NCI-H2227 (cell line): ENCODE measurements around the gene LARGE2.
"Not testable (repeated sequence)": the region's sequence is repeated elsewhere in the genome, so short reads cannot be mapped to it uniquely, and the experiment has no call there.

Experiments used
- DNase-seq: peaks from one replicate; lab custom pipeline; 2025; ENCODE audit not compliant: unreplicated experiment; lab: John Stamatoyannopoulos, UW

The LARGE2 gene

GRCh38 chr11:45895553-45896259 is 26.8 kb upstream of the LARGE2 start:
- DNase-seq, result no peak

GRCh38 chr11:45896422-45896984 is 26.0 kb upstream of the LARGE2 start:
- DNase-seq, result peak; percentile 79

- DNase-seq, result no peak
Observed at GRCh38 chr11:45897556-45897955, 24.9 kb upstream of the LARGE2 start.

GRCh38 chr11:45899086-45899447 is 23.4 kb upstream of the LARGE2 start:
- no peak for DNase-seq

GRCh38 chr11:45899448-45900174 is 22.8 kb upstream of the LARGE2 start:
- peak; percentile 96 for DNase-seq

- not testable (repeated sequence) for DNase-seq
Observed at GRCh38 chr11:45900175-45900800, 22.2 kb upstream of the LARGE2 start.

DNA sequence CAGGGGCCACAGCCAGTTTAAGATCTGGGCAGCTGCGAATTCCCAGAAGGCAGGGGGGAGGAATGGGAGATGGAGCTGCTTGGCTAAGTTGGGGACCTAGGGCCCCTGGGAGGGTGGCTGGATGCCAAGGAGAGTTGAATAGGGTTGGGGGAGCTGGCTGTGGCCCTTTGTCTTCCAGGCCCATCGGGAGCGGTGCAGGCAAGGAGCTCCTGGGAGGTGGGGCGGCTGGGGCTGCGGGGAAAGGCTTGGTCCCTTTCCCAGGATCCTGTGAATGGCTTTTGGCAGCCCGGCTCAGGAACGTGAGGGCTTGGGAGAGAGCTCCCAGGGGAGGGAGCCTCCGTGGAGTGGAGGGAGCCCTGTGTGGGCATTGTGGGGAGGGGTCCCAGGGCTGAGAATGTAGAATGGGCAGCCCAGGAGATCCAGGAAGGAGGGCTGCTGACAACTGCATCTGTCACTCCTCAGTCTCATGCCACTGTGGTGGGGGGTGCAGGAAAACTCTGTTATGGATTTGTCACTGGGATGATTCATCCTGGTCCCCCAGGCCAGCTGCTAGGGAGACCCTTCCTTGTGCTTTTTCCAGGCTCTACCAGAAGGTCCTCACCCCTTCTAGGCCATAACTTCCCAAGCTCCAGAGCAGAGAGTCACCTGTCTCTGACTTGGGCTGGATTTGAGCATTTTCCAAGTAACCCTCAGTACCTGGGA is 21.4 kb upstream of the LARGE2 start:
- peak; percentile 20 for DNase-seq

DNA sequence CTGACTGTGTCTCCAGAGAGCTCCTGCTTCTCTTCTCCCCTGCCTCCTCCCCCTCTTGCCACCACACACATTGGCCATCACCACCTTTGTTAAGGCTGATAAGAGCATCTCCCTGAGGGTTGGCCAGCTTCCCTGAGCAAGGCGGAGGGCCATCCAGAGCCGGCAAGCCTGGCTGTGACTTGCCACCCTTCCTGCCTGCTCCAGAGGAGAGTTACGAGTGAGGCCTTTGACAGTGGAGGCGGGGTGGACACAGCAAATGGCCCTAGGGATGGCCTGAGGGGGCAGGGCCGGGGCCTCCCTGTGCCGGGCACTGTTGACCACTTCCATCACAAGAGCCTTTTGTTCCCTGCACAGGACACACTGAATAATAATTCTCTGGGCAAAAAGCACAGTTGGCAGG is 20.8 kb upstream of the LARGE2 start:
- no peak for DNase-seq

GRCh38 chr11:45902452-45903380 is 19.7 kb upstream of the LARGE2 start:
- no peak for DNase-seq

DNA sequence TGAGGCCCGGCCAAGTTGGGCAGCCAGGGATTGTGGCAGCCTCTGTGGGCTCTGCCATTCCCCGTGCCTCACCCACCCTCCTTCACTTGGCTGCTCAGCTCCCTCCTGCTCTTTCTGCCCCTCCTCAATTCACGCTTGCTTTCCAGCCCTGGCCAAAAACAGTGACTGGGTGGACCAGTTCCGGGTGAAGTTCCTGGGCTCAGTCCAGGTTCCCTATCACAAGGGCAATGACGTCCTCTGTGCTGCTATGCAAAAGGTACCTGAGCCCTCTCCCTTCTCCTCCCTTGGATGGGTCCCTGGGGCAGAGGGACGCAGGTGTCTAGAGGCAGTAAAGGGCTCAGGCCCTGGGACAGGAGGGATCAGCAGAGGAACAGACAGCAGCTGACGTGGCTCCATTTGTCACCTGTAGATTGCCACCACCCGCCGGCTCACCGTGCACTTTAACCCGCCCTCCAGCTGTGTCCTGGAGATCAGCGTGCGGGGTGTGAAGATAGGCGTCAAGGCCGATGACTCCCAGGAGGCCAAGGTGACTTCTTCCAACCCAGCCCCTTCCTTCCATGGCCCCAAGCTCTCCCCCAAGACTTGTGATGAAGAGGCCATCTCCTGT is 18.0 kb upstream of the LARGE2 start:
- DNase-seq, result no peak

- DNase-seq, result no peak
Observed at GRCh38 chr11:45905095-45905494, 17.4 kb upstream of the LARGE2 start.

GRCh38 chr11:45905576-45905975 is 16.9 kb upstream of the LARGE2 start:
- not testable (repeated sequence) for DNase-seq

GRCh38 chr11:45906096-45906682 is 16.3 kb upstream of the LARGE2 start:
- no peak for DNase-seq

DNA sequence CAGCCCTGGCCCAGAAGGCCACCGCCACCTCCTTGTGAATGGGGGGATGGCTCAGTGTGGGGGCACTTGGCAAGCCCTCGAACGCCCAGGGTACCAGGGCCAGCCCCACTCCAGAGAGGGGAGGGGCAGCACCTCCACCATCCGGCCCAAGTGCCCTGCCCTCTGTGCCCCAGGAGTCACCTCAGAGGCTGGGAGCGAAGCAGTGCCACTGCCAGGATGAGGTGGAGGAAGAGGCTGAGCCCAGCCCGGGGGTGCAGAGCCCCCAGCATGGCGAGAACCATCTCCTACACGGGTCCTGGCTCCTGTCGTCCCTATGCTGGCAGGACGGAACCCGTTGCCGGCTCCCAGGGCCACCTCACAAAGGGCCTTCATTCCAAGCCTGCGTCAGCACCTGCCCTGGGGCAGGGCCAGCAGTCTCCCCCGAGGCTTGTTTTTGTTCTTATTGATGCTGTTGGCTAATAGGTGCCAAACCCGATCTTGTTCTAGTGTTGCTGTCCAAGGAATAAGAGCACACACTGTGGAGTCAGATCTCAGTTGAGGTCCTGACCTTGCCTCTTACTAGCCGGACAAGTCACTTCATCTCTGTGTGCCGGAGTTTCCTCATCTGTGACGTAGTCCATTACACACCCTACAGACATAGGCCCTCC is 15.4 kb upstream of the LARGE2 start, which contains the start of gene FREY1:
Gene FREY1, minus strand, starts transcription at position 307 of the 647 bp plus-strand sequence. Its CDS starts 26 bp downstream, at position 281.
- no peak for DNase-seq

DNA sequence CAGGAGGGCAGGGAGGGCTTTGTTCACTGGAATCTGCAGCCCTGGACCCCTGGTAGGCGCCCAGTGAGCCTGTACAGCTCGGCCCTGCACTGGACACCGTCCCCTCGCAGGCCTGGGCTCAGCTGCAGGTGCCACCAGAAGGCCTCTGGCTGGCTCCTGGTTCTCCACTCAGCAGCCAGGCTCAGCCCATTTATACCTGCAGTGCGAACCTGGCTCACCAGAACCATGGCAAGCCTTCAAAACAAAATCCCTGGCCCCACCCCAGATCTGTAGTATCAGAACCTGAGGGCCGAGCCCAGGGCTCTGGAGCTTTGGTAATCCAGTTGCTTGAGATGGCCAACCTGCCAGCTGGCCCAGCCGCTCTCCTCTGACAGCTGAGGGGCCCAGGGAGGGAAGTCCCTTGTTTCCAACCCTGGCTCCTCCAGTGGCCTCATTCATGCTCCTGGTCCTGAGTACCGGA is 14.5 kb upstream of the LARGE2 start:
- DNase-seq, result no peak

DNA sequence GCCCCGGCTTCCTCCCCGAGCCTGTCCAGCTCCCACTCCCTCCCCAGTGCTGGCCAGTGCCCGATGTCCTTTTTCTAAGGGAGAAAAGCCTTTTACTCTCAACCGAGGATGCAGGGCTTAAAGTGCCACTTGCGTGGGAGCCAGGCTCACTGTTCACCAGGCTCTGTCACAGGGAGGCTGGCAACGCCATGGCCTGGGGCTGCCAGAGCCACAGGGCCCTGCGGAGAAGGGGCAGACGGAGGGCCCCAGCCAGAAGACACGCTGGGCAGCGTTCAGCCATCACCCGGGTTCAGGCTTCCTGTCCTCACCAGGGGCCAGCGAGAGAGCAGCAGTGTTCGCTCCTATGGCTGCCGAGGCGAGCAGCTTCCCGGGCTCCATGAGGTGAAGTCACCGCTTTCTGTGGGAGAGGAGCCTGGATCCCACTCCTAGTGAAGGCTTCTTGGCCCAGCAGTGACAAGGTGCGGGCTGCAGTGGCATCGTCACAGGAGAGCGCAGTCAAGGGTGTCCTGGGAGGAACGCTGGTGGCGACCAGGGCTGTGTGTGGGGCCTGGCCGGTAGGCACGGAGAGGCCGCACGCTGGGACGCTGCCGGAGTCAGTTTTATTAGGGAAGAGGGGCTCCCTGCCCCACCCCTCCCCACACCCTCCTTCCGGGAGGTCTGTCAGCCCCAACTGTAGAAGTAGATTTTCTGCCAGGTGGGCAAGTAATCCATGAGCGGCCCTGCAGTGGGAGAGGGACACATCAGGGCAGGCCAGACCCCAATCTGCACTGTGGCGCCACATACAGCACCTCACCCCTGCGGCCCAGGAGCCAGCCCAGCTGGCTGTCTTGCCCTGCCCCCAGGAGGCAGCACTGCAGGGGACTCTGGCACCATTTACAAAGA is 12.6 kb upstream of the LARGE2 start:
- no peak for DNase-seq

DNA sequence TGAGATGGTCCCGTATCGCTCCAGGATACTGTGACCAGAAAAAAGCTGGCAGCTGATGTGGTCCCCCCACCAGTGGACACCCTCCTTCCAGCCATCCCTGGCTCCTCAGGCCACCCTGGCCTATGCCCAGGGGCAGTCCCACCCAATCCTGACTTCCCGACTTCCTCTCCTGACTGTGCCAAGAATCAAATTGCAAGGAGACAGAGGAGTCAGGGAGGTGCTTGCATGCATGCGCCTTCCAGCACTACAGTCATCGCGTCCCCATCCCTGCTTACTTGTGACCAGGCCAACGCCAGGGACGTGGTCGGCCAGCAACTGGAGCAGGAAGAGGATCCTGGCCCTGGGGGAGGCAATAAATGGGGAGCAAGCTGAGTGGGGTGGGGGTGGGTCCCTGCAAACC is 11.8 kb upstream of the LARGE2 start:
- no peak for DNase-seq

GRCh38 chr11:45913514-45913913 is 8.9 kb upstream of the LARGE2 start:
- no peak for DNase-seq
